HG02943 (cell line): ENCODE data around the gene ARPC4.

Experiments used
- ATAC-seq: cut with Tn5 transposase; IDR thresholded peaks from one replicate; pipeline ENCODE4 v1.9.1; 2021; ENCODE audit warnings: mild to moderate bottlenecking, low read depth, moderate library complexity; ENCODE audit not compliant: unreplicated experiment

The ARPC4 gene

DNA sequence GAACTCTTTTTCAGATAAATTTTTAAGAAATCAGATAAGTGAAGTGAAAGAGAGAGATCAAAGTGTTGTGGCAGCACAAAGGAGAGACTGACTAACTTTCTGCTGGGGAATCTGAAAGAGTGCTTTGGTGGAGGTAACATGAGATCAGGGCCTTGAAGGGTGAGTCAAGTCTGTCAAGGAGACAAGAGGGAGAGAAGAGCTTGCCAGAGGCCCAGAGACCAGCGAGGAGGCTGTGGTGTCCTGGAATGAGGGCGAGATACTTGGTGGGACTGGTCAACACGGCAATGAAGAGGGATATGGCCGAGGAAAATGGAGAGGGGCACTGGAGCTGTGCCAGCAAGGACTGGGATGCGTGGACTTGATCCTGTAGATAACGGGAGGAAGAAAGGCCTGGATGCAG lies 5.2 kb upstream of the ARPC4 start:
- no peak for ATAC-seq

DNA sequence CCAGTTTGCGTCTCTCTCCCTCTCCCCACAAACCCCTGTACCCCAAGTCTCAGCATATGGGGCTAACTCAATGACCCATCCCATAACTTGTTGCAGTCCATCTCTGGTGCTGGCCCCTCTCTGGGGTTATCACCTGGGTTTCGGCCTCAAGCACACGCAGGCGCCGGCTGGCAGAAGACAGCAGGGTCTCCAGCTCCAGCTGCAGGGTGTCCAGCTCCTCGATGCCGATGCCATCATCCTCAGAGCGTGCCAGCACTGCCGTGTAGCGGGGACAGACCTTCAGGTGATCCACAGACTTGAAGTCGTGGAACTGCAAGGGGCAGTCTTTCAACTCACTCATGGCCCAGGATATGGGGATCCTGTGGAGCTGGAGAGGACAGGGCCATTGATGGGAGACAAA lies 1.8 kb upstream of the ARPC4 start:
- no peak for ATAC-seq

DNA sequence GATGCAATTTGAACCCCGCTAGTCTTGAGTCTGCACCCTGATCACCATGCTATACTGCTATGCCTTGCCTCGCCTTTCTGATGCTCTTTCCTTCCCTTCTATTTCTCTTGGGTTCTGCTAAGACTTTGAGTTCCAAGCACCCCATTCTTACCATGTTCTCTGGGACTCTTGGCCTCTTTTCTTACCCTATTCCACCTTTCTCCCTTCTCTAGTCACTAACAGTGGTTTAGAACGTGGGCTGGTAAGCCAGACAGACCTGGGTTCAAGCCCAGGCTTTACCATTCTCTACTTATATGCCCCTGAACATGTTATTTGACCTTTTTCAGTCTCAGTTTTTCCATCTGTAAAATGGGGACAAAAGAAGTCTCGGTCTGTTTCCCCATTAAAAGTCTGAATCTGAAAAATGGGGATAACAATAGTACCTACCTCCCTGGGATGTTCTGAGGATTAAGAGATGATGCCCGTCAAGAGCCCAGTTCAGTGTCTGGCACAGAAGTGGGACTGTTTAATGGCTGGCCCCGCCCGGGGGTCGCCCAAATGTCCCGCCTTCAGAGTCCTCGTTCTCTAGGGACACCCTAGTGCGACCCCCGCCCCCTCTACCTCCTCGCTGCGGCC lies 985 bp upstream of the ARPC4 start:
- ATAC-seq = no peak

DNA sequence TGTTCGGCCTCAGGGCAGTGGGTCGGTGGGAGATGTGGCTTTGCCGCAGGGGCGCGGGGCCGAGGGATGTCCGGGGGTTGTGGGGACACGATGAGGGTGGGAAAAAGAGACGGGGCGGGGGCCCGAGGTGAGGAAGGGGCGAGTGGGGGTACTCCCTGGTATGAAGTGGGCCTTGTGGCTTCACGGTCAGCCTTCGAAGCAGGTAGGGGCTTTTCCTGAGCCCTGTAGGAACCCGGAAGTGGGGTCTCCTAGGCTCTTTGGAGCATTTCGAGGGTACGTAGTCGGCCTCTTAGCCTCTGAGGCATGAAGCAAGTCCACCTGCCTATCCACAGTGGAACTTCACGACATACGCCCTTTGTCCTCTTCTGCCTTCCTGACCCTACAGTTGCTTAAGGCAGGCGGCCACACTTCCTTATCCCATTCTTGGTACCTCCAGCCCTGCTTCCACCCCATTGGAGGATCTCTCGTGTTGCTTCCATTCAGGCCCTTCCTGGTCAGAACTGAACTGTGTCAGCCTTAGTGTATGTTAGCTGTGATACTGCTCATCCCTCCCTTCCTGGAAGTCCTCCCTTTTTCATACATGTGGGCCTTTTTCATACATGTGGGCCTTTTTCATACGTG lies 389 bp downstream of the ARPC4 start:
- ATAC-seq = no peak

DNA sequence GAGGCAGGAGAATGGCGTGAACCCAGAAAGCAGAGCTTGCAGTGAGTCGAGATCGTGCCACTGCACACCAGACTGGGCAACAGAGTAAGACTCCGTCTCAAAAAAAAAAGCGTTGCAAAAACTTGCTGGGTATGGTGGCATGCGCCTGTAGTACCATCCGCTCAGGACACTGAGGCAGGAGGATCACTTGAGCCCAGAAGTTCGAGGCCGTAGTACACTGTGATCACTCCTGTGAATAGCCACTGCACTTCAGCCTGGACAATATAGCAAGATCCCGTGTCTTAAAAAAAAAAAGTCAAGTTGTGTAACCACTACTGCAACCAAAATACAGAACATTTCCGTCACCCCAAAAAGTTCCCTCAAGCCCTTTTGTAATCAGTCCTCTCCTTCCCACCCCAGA lies 1.5 kb downstream of the ARPC4 start:
- no peak for ATAC-seq

DNA sequence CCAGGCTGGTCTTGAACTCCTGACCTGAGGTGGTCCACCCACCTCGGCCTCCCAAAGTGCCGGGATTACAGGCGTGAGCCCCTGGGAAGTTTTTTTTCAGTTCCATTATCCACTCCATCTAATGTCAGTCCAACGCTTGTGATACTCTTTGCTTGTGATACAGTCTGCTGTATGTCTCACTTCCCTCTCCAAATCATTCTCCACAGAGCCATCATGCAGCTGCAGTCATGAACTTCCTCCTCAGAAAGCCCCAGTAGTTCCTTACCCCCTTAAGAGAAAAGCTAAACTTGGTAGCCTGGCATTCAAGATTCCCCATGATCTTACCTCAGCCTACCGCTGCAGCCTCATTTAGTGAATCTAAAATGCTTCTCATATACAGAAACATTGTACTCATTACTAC lies 2.3 kb downstream of the ARPC4 start:
- ATAC-seq = no peak

DNA sequence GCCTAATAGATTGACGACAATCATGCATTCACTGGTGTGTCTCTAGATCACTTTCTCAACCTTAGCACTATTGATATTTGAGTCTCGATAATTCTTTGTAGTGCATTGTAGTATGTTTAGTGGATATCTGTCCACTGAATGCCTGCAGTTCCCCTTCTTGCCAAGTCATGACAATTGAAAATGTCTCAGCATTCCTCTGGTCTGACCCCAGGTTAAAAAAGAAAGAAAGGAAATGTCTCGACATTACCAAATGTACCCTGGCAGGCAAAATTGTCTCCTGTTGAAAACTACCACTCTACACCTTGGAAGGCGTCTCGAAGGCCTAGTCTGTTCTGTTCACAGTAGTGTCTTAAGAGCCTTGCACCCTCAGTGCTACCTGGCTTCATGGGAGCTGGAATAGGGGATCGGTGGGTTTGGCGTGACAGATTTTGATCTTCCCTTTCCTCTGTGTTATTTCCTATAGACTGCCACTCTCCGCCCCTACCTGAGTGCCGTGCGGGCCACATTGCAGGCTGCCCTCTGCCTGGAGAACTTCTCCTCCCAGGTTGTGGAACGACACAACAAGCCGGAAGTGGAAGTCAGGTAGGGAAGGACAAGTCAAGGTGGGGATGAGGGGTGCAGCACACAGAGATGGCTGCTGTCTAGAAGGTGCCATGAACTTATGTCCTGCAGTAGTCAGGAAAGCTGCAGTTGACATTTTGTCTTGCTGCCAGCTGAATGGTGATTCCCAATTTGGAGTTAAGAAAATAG lies 4.5 kb downstream of the ARPC4 start:
- ATAC-seq = no peak

DNA sequence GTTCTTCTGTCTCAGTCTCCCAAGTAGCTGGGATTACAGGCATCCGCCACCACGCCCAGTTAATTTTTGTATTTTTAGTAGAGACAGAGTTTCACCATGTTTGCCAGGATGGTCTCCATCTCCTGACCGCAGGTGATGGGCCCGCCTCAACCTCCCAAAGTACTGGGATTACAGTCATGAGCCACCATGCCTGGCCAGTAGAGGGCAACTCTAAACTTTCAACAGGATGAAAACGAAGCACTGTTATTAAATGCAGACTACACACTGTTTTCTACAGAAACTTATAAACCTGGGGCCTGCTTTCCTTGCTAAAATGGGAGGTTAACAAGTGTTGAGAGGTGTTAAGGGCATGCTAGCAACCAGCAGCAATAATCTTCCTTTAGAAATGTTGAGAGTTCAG lies 7.6 kb downstream of the ARPC4 start:
- no peak for ATAC-seq

DNA sequence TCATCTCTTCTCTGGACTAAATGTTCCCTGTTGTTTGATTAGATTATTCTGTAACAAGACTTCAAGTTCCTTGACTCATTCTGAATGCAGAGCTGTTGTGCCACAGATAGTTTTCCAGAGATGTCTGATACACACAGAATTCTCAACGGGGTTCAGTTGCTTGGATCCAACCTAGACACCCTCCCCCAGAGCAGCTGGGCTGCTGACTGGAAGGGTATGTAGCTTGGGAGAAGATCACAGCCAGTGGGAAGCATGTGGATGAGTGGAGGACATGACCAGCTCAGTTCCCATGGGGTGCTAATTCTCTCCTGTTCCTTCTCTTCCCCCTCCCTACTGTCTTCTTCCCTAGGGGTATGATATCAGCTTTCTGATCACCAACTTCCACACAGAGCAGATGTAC lies 10.6 kb downstream of the ARPC4 start:
- ATAC-seq = no peak

DNA sequence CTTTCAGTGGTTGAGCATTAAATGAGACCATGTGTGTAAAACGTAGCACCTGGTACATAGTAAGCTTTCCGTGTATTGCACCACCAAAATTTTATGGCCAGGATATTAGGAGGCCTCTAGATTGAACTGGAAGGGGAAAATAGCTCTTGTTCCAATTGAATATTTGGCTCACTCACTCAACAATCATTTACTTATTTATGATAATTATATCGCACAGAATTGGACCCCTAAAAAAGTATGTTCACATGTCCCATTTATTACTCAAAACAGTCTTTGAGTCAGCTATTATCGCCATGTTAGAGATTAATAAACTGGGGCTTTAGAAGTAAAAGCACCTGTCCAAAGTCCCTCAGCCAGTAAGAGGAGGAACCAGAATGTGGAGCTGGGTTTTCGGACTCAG lies 12.1 kb downstream of the ARPC4 start:
- ATAC-seq = no peak

DNA sequence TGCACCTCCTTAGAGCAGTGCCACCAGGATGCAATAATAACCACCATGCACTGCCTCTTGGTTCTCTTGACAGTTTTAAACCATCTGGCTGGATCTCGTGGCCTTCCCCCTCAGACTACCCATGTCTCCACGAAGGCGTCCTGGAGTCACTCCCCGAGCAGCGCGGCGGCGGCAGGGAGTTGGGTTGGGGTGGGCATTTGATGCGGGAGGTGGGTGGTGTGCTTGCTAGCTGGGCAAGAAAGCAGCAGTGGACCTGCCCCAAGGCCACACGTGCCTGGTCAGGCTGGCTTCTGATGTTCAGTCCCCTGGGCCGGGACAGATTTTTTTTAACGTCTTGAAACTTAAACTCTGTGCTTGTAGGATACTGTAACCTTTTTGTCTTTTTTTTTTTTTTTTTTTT lies 13.3 kb downstream of the ARPC4 start:
- no peak for ATAC-seq

DNA sequence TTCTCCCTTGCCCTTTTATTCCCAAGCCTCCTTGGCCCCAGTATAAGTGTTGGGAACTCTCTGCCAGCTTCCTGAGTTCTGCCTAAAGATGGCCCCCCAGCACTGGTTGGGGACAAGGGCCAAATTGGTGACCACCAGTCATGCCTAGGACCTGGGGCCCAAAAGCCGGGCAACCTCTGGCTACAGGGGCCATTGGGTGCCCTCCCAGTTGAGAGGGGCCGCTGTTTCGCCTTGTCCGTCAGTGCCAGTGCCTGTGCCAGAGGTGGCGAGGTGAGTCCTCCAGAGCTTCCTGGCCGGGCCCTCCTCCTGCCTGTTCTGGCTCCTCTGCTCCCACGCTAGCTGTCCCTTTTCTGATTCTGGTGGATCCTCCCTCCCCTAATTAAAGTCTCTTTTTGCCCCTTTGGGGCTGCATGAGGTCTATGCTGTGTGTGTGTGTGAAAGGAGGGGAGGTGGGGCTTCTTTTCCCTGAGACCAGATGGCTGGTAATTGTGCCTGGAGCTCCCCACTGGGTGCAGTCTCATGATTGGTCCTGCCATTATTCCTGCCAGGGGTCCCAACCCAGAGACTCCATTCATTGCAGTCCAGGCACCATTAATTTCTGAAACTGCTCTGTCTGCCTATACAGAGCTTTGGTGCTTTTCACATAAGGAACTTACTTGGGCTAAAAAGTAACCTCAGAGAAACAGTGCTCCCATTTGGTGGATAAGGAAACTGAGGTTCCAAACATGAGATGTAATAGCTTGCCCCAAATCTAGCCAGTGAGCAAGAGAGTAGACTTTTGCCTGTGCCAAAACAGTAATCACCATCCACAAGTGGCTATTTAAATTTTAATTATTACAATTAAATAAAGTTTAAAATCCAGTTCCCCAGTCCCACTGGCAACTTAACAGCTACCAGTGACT lies 14.1 kb downstream of the ARPC4 start:
- no peak for ATAC-seq

DNA sequence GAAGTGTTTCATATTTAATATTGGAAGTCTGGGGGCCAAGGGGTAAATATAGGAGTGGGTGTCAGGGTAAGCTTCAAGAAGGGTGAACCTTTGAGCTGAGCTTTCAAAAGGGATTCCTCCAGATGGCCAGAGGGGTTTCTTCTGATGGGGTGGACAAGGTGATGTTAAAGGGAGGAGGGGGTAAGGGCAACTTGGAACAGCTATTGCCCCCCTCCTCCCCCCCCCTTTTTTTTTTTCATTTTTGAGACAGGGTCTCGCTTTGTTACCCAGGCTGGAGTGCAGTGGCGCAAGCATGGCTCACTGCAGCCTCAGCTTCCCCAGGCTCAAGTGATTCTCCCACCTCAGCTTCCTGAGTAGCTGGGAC lies 15.1 kb downstream of the ARPC4 start:
- no peak for ATAC-seq

DNA sequence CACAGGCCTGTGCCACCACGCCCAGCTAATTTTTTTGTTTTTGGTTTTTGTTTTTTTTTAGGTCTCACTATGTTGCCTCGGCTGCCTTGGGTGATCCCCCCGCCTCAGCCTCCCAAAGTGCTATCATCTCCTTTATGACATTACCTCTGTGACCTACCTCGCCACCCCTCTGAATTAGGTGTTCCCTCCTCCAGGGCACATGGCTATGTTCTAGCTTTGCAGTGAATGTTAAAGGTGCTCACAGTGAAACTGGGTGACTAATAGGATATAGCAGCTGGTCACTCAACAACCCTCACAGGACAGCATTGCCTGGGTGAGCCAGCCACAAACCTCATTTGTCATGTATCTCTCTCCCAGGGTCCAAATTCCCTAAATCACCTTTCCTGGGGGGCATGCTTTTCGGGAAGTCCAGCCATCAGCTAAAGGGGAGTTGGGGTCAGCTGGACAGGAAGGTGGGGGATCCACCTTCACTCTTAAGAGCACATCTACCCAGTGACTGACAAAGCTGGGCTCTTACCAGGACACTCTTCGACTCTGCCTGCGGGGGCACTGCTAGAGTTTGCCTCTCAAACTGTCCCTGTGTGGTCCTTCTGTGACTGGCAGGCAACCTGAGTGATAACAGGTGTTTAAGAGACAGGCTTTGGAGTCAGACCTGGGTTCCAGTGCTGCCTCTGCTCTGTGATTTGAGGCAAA lies 15.6 kb downstream of the ARPC4 start:
- no peak for ATAC-seq

DNA sequence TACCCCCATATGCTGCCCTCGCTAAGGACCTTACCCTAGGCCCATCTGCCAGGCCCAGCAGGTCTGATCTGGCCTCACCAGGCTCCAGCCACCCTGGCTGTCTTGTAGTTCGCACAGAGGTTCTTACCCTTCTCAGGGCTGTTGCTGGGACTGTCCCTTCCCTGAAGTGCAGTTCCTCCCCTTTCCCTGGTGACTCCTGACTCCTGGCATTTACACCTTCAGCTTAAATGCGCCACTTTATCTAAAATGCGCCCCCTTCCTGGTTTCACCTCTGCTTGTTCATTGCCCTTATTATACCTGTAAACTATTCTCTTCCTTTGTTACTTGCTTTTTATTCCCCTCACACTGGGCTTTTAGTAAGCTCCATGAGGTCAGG lies 16.3 kb downstream of the ARPC4 start:
- ATAC-seq = no peak

DNA sequence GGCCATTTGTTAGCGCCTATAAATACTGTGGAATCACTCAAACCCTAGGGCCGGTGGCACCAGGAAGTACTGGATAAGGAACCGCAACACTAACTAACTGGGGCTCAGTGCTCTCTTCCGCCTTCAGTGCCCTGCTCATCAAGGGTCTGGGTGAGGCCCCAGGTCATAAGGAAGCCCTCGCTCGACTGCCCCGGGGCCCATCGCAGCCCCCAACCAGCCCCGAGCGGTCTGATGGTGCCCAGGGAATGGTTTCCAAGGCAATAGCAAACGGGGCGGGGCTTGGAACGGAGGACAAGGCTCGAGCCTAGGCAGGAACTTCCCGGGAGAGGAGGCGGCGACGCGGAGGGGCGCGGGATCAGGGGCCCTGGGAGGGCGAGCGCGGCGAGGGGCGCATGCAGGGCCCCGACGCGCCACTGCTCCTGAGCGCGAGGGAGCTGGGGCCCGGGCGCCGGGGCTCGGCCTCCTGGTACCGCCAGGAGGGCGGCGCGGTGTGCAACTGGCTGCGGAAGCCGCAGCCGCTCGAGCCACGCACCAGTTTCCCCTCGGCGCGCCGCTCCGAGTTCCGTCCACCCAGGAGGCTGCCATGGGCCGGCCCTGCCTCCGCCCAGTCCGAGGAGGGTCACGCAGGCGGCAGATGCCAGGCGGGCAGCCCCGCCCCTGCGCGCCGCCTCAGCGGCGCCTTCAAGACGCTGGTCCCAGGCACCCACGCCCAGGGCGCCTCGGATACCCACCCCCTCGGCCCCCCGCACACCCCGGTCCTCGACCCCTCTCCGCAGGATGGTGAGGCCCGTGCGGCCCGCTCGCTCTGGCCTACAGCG lies 16.9 kb downstream of the ARPC4 start, which contains the start of gene TTLL3:
TSS of gene TTLL3 (plus strand) at position 648 of the 818 bp plus-strand sequence. CDS start 400 bp downstream, outside the sequence.
- no peak for ATAC-seq

DNA sequence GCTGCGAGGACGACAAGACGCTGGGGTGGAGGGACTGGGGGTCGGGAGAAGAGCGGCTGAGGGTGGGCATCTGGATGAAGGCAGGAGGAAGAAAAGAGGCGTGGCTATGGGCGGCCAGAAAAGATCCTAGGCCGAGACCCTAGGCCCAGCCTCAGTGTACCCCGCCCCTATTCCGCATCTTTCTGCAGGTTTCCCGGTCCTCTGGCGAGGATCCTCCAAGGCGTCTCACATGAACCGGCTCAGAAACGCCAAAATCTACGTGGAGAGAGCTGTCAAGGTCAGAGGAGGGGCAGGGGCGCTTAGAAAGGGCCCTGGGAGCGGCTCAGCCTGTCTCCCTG lies 17.5 kb downstream of the ARPC4 start:
- ATAC-seq = no peak

DNA sequence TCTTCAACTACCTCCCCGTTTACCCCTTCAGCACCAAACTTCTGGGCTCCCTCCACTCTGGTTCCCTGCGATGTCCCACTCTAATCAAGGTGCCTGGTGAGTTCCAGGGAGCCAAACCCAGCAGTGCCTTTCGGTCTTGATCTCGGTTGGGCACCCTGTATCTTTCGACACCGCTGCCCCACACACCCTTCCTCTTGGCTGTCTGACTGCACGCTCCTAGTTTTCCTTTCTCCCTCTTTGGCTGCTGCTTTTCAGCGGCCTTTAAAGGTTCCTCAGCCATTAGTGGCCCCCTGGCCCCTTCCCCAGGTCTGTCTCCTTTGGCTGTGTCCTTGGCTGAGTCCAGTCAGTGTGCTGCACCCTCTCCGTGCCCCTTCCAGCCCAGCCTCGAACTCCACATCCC lies 18.0 kb downstream of the ARPC4 start:
- no peak for ATAC-seq

DNA sequence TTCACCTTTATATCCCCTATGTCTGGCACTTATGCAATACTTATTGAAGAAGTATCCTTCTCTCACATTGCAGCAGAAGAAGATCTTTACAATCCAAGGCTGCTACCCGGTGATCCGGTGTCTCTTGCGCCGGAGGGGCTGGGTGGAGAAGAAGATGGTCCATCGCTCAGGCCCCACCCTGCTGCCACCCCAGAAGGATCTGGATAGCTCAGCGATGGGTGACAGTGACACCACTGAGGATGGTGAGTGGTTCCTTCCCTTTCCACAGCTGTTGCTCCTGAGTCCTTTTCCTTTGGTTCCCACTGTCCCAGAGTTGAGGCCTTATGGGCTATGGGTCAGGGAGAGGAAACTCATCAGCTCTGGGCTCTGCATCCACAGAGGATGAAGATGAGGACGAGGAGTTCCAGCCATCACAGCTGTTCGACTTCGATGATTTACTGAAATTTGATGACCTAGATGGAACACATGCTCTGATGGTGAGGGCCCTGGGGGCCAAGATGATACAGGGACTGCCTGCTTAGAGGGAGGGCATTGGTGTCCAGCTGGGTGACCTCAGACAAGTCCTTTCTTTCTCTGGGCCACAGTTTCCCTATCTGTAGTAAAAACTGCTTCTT lies 20.1 kb downstream of the ARPC4 start:
- ATAC-seq = no peak
